Breast epithelium (tissue), 4 donors: ENCODE measurements around the gene CNTN5. TPM values are rescaled to one million over a fixed set of nuclear protein-coding genes. Genes with fewer than 3 reads are reported as not detected.

ENCODE experiments used
- DNase-seq, 2 donors: peaks; one replicate each; pipeline ENCODE4 v3.0.0-alpha.2; 2019; ENCODE audit warnings: low spot score in 2 of 2
- H3K27ac ChIP-seq, 2 donors: fragments of 200-600 bp; sonication (generic) in 1 of 2; one replicate each; pipeline ENCODE4 v1.5.1; 2016 to 2019; ENCODE audit warnings: mild to moderate bottlenecking in 1 of 2
- H3K27me3 ChIP-seq, 2 donors: fragments of 200-600 bp; sonication (generic) in 1 of 2; one replicate each; pipeline versions ENCODE4 v1.5.1 to v1.6.0; 2017 to 2019; ENCODE audit warnings: control low read depth in 1 of 2, mild to moderate bottlenecking in 1 of 2
- H3K36me3 ChIP-seq: fragments of 200-600 bp; one replicate; pipeline ENCODE4 v1.5.1; 2019
- H3K4me1 ChIP-seq, 2 donors: fragments of 200-600 bp; sonication (generic); one replicate each; pipeline ENCODE4 v1.5.1; 2016 to 2019; ENCODE audit warnings: control low read depth in 1 of 2
- H3K4me3 ChIP-seq, 3 donors: fragments of 200-600 bp; sonication (generic); 1 replicate in 2 of 3; 2 replicates in 1 of 3; pipeline ENCODE4 v1.5.1; 2016 to 2019; ENCODE audit warnings: mild to moderate bottlenecking in 3 of 3, moderate library complexity in 2 of 3
- H3K9me3 ChIP-seq, 2 donors: fragments of 200-600 bp; sonication (generic) in 1 of 2; one replicate each; pipeline ENCODE4 v1.5.1; 2016 to 2019; ENCODE audit warnings: control low read depth in 1 of 2
- POLR2A ChIP-seq: fragments of 450-650 bp; IDR thresholded peaks from one replicate; pipeline ENCODE4 v1.6.1; 2016; ENCODE audit warnings: antibody characterized with exemption, mild to moderate bottlenecking, moderate library complexity
- POLR2AphosphoS5 ChIP-seq, 3 donors: sonication (generic); formaldehyde crosslinking; IDR thresholded peaks; one replicate each; pipeline ENCODE4 v1.6.1; 2017; ENCODE audit warnings: antibody characterized with exemption in 3 of 3
- intact Hi-C: fragments of 100-400 bp; cut with DNase I; formaldehyde crosslinking; loops from one replicate; pipeline ENCODE4 v1.15.1; 2023; ENCODE audit warnings: low total_unique reads
- total RNA-seq, 3 donors: library from RNA; depleted of rRNA; stranded (reverse); fragments of >200 nt; gene quantifications; one replicate each; pipeline ENCODE4 v1.1.0, GENCODE V29; 2016
- TF ChIP-seq, protein P1 (sequence below), 3 donors: fragments of 450-650 bp; IDR thresholded peaks; one replicate each; pipeline ENCODE4 v1.5.1; 2016 to 2017; ENCODE audit warnings: antibody characterized with exemption in 3 of 3, mild to moderate bottlenecking in 3 of 3, moderate library complexity in 3 of 3

The CNTN5 gene
- total RNA-seq, 3 donors from 2014 or later: not detected

DNA sequence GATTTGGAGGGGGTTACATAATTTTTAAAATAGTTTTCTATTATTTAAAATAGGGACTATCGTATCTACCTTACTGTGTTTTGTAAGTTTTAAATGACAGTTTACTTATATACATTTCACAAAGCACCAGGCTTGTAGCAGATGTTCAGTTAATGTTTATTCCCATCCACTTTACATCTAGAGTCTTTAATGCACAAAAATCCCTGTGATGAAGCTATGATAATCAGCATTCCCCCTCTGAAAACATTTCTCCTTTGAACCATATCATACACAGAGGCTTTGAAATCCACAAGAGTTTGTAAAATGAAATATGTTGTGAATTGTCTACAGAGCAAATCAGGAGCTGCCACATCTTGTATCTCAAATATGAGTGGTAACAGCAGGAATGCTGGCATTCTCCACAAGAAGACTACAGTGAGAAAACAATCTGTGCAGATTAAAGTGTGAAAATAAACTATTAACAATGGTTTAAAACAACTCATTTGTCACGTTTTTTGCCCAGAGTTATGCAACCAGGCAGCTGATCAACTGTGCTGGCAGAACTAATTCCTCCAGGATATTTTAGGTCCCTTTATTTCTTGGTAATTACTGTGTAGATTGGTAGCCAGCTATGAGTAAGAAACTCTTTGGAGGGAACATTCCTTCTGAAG, 967.2 kb downstream of the CNTN5 start:
- Histone ChIP-seq H3K4me1 (no peaks in the 10 kb centered on the region), H3K27me3 (no peaks in the 10 kb centered on the region), H3K4me3 (no peak overlapping the region), H3K27ac (no peak overlapping the region), H3K9me3 (no peaks in the 10 kb centered on the region), H3K36me3 (no peaks in the 10 kb centered on the region)
- TF ChIP-seq, protein P1, sequence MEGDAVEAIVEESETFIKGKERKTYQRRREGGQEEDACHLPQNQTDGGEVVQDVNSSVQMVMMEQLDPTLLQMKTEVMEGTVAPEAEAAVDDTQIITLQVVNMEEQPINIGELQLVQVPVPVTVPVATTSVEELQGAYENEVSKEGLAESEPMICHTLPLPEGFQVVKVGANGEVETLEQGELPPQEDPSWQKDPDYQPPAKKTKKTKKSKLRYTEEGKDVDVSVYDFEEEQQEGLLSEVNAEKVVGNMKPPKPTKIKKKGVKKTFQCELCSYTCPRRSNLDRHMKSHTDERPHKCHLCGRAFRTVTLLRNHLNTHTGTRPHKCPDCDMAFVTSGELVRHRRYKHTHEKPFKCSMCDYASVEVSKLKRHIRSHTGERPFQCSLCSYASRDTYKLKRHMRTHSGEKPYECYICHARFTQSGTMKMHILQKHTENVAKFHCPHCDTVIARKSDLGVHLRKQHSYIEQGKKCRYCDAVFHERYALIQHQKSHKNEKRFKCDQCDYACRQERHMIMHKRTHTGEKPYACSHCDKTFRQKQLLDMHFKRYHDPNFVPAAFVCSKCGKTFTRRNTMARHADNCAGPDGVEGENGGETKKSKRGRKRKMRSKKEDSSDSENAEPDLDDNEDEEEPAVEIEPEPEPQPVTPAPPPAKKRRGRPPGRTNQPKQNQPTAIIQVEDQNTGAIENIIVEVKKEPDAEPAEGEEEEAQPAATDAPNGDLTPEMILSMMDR (IDR thresholded peaks at IDR 0.05): no peak
- TF ChIP-seq POLR2AphosphoS5 (IDR thresholded peaks at IDR 0.05) (no peak), POLR2A (no peak)
- DNase-seq: no peak
- intact Hi-C loops: no loop called here

DNA sequence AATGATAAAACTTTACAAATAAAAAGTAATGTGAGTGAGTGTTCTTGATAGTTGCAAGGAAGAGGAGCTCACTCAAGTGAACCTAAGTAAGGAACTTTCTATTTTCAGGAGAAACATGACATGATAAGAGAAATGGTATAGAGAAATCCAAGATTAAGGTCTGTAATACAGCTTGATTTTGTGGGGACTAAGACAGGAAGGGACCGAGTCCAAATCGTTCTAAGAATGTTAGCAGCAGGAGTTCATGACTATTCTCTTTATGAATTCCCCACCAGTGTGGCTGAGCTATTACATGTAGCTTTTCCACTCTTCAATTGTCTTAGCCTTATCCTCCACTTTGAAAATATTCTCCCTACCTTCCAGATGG, 967.7 kb downstream of the CNTN5 start:
- TF ChIP-seq POLR2AphosphoS5 (IDR thresholded peaks at IDR 0.05) (no peak), POLR2A (no peak)
- TF ChIP-seq, protein P1 (IDR thresholded peaks at IDR 0.05): no peak
- DNase-seq: no peak
- no peaks in the 10 kb centered on the region for H3K9me3 ChIP-seq
- intact Hi-C loops: no loop called here
- H3K4me1 ChIP-seq: no peaks in the 10 kb centered on the region
- H3K36me3 ChIP-seq: no peaks in the 10 kb centered on the region
- H3K4me3 ChIP-seq: no peak overlapping the region
- H3K27me3 ChIP-seq: no peaks in the 10 kb centered on the region
- H3K27ac ChIP-seq: peak overlapping the region in 1 of 2 donors; percentile 32

DNA sequence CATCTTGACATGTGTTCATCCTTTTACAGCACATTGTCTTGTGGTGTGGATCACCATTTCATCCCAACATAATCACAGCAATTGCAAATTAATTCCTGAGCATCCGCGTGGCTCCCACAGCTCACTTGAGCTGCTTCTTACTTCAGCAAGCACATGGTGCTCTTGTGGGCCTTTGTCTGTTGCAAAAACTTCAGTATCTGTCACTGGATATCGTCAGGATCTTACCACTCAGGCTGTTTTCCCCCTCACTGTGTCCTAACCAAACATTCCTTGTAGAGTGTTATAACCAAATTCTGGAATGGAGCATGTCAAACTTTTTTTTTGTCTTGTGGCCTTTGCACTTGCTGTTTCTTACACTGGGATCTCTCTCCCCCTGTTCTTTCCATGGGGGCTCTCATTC, 983.2 kb downstream of the CNTN5 start:
- Histone ChIP-seq H3K4me3 (no peak overlapping the region), H3K27ac (no peak overlapping the region), H3K27me3 (no peaks in the 10 kb centered on the region), H3K36me3 (no peaks in the 10 kb centered on the region), H3K4me1 (no peaks in the 10 kb centered on the region), H3K9me3 (peaks cover 0 to 10% of the 10 kb centered on the region in 2 donors)
- intact Hi-C loops: no loop called here
- TF ChIP-seq, protein P1 (IDR thresholded peaks at IDR 0.05): no peak
- no peak for TF ChIP-seq POLR2AphosphoS5 (IDR thresholded peaks at IDR 0.05)
- TF ChIP-seq POLR2A: no peak
- DNase-seq: no peak

DNA sequence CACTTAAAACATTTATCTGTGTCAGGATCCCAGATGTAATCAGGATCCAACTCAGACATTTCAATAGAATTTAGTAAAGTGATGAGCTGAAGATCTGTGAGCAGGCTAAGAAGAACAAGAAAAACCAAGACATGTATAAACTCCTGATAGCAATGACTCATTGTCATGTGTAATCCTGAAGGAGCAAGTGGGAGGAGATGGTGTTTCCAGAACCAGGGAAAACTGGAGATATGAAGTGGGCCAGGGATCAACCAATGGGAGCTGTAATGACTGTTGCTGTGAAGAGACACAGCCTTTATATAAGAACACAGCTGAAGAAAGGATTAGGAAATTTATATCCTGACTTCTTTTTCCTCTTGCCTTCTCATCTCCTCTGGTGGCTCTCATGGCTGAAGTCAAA, 983.8 kb downstream of the CNTN5 start:
- no peaks in the 10 kb centered on the region for H3K4me1 ChIP-seq
- no peak for DNase-seq
- H3K9me3 ChIP-seq: peaks cover 0 to 10% of the 10 kb centered on the region in 2 donors
- no peak overlapping the region for H3K4me3 ChIP-seq
- no peaks in the 10 kb centered on the region for H3K36me3 ChIP-seq
- H3K27me3 ChIP-seq: no peaks in the 10 kb centered on the region
- peak overlapping the region in 1 of 2 donors; percentile 65 for H3K27ac ChIP-seq
- TF ChIP-seq POLR2AphosphoS5 (IDR thresholded peaks at IDR 0.05) (no peak), POLR2A (no peak)
- TF ChIP-seq, protein P1 (IDR thresholded peaks at IDR 0.05): no peak
- intact Hi-C loops: no loop called here

DNA sequence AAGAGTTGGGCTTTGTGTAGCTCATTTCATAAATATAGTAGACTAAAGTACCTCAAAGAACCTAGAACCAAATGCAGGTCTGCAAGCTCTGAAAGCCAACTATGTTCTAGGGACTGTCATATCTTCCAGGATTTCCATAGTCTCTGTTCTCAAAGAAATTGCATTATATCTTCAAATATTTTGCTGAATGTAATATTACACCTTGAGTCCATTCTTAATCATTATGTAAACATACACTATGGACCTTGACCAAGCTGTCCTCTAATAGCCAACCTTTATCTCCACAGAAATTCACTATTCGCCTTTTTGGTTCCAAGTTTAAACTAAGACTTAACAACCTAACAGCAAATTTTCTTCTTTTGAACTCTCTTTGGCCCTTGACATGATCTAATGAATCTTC, 987.7 kb downstream of the CNTN5 start:
- intact Hi-C loops: no loop called here
- H3K9me3 ChIP-seq: no peaks in the 10 kb centered on the region
- no peaks in the 10 kb centered on the region for H3K4me1 ChIP-seq
- H3K4me3 ChIP-seq: no peak overlapping the region
- no peaks in the 10 kb centered on the region for H3K27me3 ChIP-seq
- no peak overlapping the region for H3K27ac ChIP-seq
- DNase-seq: no peak
- H3K36me3 ChIP-seq: no peaks in the 10 kb centered on the region
- TF ChIP-seq, protein P1 (IDR thresholded peaks at IDR 0.05): no peak
- no peak for TF ChIP-seq POLR2A
- TF ChIP-seq POLR2AphosphoS5 (IDR thresholded peaks at IDR 0.05): no peak
